ENCODE measurements around the gene PPP1R12B. TPM values are rescaled to one million over a fixed set of nuclear protein-coding genes. Genes with fewer than 3 reads are reported as not detected.
"Not testable (repeated sequence)": the region's sequence is repeated elsewhere in the genome, so short reads cannot be mapped to it uniquely, and the experiment has no call there.

Gene PPP1R12B
- total RNA-seq, 1 donor from 2014 or later: 2.4 TPM

- no peak for DNase-seq (ENCODE audit: low read depth in 2 of 2)
These were observed 254.9 kb downstream of the PPP1R12B start for GRCh38 chr1:202603435-202603834.

DNA sequence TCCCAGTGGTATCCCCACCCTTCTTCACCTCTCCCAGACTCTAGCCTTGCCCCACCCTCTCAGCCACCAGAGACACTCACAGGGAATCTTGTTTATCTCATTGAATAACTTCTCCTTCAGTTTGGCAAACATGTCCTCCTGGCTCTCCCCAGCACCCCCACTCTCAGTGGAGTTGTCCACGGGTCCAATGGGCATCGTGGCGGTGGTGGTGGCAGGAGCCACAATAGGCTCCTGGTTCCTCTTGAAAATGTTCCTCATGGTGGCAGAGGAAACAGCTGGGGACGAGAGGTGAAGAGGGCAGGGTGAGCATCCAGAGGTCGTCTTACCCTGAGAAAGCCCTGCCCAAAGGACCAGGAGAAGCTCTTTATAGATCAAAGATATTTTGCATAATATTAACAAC, 257.0 kb downstream of the PPP1R12B start:
- no peak for DNase-seq (ENCODE audit: low read depth in 2 of 2)

GRCh38 chr1:202612036-202612435, 263.5 kb downstream of the PPP1R12B start:
- DNase-seq (ENCODE audit: low read depth in 2 of 2): not testable (repeated sequence)

- DNase-seq (ENCODE audit: low read depth in 2 of 2): no peak
These were observed 265.1 kb downstream of the PPP1R12B start for GRCh38 chr1:202613571-202613970.

DNA sequence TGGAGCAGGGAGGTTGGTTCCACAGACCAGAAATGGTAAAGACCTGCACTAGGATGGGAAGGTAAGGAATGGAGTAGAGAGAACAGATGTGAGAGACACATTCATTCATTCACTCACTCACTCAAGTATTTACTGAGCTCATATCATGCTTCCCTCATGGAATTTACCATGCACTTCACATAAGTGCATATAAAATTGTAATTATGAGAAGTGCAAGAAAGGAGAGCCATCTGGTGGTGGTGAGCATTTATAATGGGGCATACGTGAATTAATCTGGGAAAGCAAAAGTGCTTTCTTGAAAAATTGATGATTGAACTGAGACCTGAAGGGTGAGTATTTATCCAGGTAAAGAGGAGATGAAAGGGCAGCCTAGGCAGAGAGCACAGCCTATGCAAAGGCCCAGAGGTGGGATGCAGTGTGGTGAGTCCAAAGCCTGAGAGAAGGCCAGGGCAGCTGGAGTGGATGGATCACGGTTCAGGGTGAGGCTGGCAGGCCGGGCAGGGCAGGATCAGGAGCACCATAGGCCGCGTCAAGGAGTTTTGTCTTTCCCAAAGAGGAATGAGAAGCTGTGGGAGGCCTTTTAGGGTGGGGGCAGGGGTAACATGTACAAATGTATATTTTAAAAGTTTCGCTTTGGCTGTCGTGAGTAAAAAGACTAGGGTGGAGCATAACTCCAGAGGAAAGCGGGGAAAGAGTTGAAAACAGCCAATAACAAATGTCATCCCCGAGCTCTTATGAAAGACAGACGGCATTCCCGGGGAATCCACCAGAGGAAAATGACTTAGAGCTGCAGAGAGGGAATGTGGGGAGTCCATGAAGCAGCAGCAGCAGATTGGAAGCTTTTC, 266.1 kb downstream of the PPP1R12B start:
- DNase-seq (ENCODE audit: low read depth in 2 of 2): not testable (repeated sequence)

GRCh38 chr1:202615208-202615500, 266.7 kb downstream of the PPP1R12B start:
- DNase-seq (ENCODE audit: low read depth in 2 of 2): not testable (repeated sequence)

GRCh38 chr1:202615501-202616354, 267.2 kb downstream of the PPP1R12B start:
- peak in 1 of 2 donors; percentile 42 for DNase-seq (ENCODE audit: low read depth in 2 of 2)

DNA sequence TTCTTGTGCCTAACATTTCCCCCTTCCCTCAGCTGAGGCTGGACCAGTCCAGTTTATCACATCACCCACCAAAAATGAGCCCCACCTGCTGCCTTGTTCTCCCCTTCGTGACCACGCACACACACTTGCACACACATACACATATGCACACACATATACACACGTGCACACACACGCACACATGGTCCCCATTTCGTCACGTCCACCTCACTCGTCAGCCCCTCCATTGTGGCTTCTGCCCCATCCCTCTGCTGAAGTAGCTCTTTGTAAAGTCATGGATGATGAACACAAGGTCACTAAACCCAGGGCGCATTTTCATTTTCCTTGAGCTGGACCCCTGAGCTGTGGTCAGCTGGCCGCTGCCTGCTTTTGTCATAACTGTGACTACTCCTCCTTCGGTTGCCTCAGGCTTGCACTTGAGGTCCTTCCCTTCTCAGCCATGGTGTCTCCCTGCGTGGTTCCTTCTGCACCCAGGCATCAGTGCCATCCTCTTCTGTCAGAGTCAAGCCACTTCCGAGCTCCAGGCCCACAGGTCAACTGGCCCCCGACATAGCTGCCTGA, 267.9 kb downstream of the PPP1R12B start:
- DNase-seq (ENCODE audit: low read depth in 2 of 2): no peak

DNA sequence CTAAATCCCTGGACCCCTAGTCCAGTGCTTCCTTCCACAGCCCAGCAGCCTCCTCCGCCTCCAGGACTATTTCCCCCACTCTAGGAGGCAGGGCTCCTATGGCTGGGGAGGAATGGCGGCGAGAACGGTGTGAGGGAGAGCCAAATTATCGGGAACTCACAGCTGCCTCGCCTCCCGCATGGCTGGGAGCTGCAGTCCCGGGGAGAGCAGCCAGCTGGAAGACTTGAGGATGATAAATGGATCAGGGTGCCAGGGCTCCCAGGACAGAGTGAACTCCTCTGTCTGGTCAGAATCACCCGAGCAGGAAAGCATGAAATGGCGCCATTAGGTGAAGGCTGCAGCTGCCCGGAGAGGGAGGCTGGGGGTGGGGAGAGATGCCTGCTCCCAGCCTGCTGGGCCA, 270.5 kb downstream of the PPP1R12B start:
- not testable (repeated sequence) for DNase-seq (ENCODE audit: low read depth in 2 of 2)

DNA sequence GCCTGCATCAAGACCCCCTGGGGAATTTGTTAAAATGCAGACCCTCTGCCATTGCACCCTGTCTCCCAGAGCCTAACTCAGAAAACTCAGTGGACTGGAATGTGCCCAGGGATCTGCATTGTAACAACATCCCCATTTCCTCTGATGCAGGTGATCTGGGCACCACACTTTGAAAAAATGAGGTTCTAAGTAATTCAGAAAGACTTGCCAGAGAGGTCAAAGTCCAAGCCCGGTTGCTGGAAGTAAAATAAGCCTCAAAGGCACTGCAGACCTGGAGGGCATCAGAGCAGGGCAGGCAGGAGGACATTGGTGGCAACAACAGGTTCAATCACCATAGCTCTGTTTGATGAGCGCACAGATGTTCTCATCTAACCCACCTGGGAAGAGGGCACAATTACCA, 271.0 kb downstream of the PPP1R12B start:
- no peak for DNase-seq (ENCODE audit: low read depth in 2 of 2)

DNA sequence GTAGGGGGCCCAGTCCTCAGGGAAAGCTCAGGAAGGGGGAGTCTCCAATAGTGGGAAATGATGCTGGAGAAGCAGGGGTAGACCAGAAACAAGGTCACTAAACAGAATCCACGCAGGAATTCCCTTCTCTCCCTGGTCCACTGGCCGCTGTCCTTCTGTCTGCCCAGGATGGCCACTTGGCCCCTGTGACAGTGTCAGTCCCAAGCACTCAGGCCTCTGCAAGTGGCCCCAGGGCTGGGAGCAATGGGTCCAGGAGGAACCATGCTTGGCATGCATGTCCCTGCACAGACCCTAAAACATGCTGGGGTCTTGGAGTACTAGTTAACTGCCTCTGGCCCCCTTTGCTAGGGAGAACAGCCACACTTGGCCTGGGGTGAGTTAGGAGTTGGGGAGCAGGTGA, 271.5 kb downstream of the PPP1R12B start:
- DNase-seq (ENCODE audit: low read depth in 2 of 2): not testable (repeated sequence)

GRCh38 chr1:202621446-202621845, 272.9 kb downstream of the PPP1R12B start:
- no peak for DNase-seq (ENCODE audit: low read depth in 2 of 2)

DNA sequence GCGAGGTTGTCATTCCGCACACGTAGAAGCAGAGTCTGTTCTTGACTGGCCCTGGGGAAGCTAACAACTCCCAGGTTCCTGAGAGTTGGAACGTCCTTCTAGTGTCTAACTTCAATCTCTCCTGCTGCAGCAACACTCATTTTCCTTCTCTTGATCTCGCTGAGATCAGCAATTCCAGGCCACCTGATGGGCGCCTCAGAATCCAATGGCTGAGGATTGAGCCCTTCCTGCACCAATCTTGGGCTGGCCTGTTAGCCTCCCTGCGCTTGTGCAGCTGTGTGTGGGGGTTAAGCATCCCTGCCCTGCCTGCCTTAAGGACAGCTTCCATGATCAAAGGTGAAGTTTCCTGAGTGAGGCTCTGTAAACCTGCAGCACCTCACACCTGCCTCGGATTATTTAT, 273.9 kb downstream of the PPP1R12B start:
- DNase-seq (ENCODE audit: low read depth in 2 of 2): no peak

- DNase-seq (ENCODE audit: low read depth in 2 of 2): no peak
These were observed 274.6 kb downstream of the PPP1R12B start for GRCh38 chr1:202623075-202623474.

- DNase-seq (ENCODE audit: low read depth in 2 of 2): not testable (repeated sequence)
These were observed 275.0 kb downstream of the PPP1R12B start for GRCh38 chr1:202623476-202623875.

DNA sequence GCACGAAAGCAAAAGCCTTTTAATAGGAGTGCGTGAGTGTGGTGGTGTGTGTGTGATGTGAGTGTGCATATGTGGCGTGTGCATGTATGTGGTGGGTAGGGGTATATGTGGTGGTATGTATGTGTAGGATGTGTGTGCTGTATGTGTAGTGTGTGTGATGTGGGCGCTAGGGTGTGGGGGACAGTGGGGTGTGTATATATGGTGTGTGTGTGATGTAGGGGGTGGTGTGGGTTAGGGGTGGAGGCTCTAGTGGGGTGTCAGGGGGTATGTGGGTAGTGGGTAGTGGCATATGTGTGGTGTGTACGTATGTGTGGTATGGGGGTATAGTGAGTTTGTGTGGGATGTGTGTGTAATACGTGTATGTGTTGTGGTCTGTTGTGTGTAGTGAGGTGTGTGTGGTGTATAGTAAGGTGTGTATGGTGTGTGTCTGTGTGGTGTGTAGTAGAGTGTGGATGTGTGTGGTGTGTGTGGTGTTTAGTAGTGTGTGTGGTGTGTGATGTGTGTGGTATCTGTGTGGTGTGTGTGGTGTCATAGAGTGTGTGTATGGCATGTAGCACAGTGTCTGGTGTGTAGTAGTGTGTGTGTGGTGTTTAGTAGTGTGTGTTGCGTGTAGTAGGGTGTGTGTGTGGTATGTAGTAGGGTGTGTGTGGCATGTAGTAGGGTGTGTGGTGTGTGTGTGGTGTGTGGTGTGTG, 275.7 kb downstream of the PPP1R12B start:
- no peak for DNase-seq (ENCODE audit: low read depth in 2 of 2)

DNA sequence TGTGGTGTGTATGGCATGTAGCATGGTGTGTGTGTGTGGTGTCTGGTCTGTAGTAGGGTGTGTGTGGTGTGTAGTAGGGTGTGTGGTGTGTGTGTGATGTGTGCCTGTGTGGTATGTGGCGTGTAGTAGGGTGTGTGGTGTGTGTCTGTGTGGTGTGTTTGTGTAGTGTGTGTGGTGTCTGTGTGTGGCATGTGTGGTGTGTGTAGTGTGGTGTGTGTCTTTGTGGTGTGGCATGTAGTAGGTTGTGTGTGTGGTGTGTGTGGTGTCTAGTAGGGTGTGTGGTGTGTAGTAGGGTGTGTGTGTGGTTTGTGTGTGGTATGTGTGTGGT, 276.2 kb downstream of the PPP1R12B start:
- DNase-seq (ENCODE audit: low read depth in 2 of 2): peak in 1 of 2 donors; percentile 10

- peak; percentile 17 to 63 for DNase-seq (ENCODE audit: low read depth in 2 of 2)
These were observed 277.2 kb downstream of the PPP1R12B start for GRCh38 chr1:202625416-202626360.

DNA sequence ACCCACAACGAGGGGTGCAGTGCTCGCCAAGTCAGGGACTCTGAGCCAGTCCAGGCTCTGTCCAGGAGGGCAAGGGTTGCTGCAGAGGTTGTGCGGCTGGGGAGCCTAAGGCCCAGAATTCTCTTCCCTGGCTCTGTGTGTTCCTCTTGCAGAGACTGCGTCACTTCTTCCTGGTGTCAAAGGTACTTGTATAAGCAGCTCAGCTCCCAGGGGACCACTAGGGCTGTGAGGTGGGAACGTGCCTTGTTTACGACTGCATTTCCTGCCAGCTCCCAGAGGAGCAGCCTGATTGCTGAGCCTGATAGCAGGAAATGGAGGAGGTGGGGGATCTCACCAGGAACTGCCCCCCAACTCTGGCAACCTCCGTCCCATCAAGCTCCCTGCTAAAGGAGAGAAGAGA, 278.5 kb downstream of the PPP1R12B start:
- not testable (repeated sequence) for DNase-seq (ENCODE audit: low read depth in 2 of 2)

DNA sequence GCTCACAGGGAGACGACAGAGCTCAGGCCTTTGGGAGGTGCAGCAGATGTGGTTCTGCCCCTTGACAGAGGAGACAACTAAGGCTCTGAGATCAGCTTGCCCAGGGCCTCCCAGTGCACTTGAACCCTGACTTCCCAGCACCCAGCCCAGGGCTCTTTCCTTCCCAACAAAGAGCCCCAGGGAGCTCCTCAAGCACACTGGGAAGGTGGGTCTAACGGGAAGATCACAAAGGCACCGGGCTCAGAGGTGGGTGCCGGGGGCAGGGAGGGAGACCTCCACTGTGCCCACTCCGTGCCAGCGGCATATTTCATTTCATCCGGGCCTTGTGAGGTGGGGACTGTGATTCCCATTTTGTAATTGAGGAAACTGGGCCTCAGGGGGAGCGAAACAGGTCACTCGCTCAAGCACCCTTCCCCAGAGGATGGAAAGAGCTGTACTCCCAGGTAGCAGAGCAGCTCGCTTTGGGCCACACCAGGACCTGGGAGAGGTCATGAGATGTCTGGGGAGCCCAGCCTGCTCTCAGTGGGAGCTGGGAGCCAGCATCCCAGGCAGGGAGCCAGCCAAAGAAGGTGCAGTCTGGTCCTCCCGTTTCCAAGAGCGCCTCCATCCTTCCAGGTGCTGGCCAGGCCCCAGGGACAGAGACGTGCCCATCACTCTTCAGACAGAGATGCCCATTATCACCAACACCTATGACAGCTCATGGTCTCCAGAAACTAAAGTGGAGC, 279.5 kb downstream of the PPP1R12B start:
- no peak for DNase-seq (ENCODE audit: low read depth in 2 of 2)
